A549 (cell line): ENCODE data around the gene CPSF4. TPM values are rescaled to one million over a fixed set of nuclear protein-coding genes. Genes with fewer than 3 reads are reported as not detected.
A peak's percentile ranks its signal among the peaks of the same experiment; 100 is the strongest.

Experiments
- ATAC-seq, 2 experiments: fragments of 200-7000 bp in 1 of 2; fragments of >200 bp in 1 of 2; cut with Nextera tagmentation in 1 of 2; cut with Tn5 transposase in 1 of 2; 3 replicates each; pipeline versions ENCODE4 v1.8.0 to v1.9.1; 2018 to 2020; ENCODE audit warnings: mild to moderate bottlenecking in 1 of 2, moderate library complexity in 1 of 2
- CTCF ChIA-PET: fragments of 300-600 bp; sonication (Branson Sonifier 250); formaldehyde crosslinking; extraction: SDS; loops from one replicate; lab custom pipeline; 2021; ENCODE audit warnings: antibody characterized with exemption, inconsistent platforms; lab: Yijun Ruan, JAX
- POLR2A ChIA-PET: fragments of 350-600 bp; formaldehyde crosslinking; extraction: SDS; loops from one replicate; lab custom pipeline; 2021; ENCODE audit warnings: antibody characterized with exemption, inconsistent platforms; lab: Yijun Ruan, JAX
- DNase-seq, 2 experiments: peaks; one replicate each; pipeline versions ENCODE4 v3.0.0 to v3.0.0-alpha.2; 2011 to 2016; ENCODE audit warnings: low read depth in 1 of 2, low spot score in 1 of 2
- FAIRE-seq: peaks from 2 replicates; lab custom pipeline; 2011; peaks lifted over from hg19 to GRCh38; lab: Jason Lieb, UNC
- H3K27ac ChIP-seq, 2 experiments: fragments of >200 bp; sonication (Bioruptor Twin); formaldehyde crosslinking; 3 replicates each; pipeline ENCODE4 v1.5.1; 2016 to 2017
- H3K4me1 ChIP-seq: fragments of >200 bp; sonication (Bioruptor Twin); formaldehyde crosslinking; 3 replicates; pipeline ENCODE4 v1.6.1; 2016
- H3K4me2 ChIP-seq: fragments of >200 bp; sonication (Bioruptor Twin); formaldehyde crosslinking; 3 replicates; pipeline ENCODE4 v1.6.1; 2016
- H3K4me3 ChIP-seq: fragments of >200 bp; sonication (Bioruptor Twin); formaldehyde crosslinking; 3 replicates; pipeline ENCODE4 v1.5.1; 2016
- H3K9me3 ChIP-seq: fragments of >200 bp; sonication (Bioruptor Twin); formaldehyde crosslinking; 3 replicates; pipeline ENCODE4 v1.6.1; 2016
- BHLHE40 ChIP-seq: IDR thresholded peaks from 2 replicates; pipeline ENCODE4 v1.6.1; 2012; ENCODE audit warnings: low read depth, low read length, inconsistent platforms
- CEBPB ChIP-seq, 2 experiments: fragments of >200 bp in 1 of 2; sonication (Bioruptor Twin) in 1 of 2; formaldehyde crosslinking in 1 of 2; IDR thresholded peaks; 2 replicates each; pipeline ENCODE4 v1.6.1; 2012 to 2016
- EHF ChIP-seq: fragments of 250-450 bp; sonication (Bioruptor Pico); IDR thresholded peaks from 2 replicates; pipeline ENCODE4 v1.5.0; 2020; ENCODE audit warnings: mild to moderate bottlenecking
- ESRRA ChIP-seq: fragments of 150-350 bp; IDR thresholded peaks from 2 replicates; pipeline ENCODE4 v1.6.1; 2014; ENCODE audit warnings: mild to moderate bottlenecking, low read length, borderline replicate concordance
- FOSB ChIP-seq: fragments of 250-450 bp; sonication (Bioruptor Pico); IDR thresholded peaks from 2 replicates; pipeline ENCODE4 v1.5.0; 2020; ENCODE audit warnings: mild to moderate bottlenecking, moderate library complexity
- HDAC2 ChIP-seq: fragments of 200-600 bp; sonication (generic); IDR thresholded peaks from 2 replicates; pipeline ENCODE4 v1.6.1; 2016
- HOXA7 ChIP-seq: fragments of 250-450 bp; sonication (Bioruptor Pico); IDR thresholded peaks from 2 replicates; pipeline ENCODE4 v1.5.0; 2020; ENCODE audit warnings: mild to moderate bottlenecking, moderate library complexity
- MAFK ChIP-seq: fragments of 450-650 bp; IDR thresholded peaks from 2 replicates; pipeline ENCODE4 v1.6.1; 2014; ENCODE audit not compliant: partially characterized antibody
- NFE2L2 ChIP-seq: fragments of 150-350 bp; conservative IDR thresholded peaks from 2 replicates; pipeline ENCODE4 v1.6.1; 2014; ENCODE audit warnings: low read length
- NR3C1 ChIP-seq: fragments of >200 bp; sonication (Bioruptor Twin); formaldehyde crosslinking; IDR thresholded peaks from 3 replicates; pipeline ENCODE4 v1.6.1; 2017
- POLR2AphosphoS2 ChIP-seq: conservative IDR thresholded peaks from 2 replicates; pipeline ENCODE4 v1.6.1; 2012; ENCODE audit warnings: low read length, improper control_type of control experiment, inconsistent platforms
- RAD21 ChIP-seq, 2 experiments: fragments of >200 bp in 1 of 2; sonication (Bioruptor Twin) in 1 of 2; formaldehyde crosslinking in 1 of 2; IDR thresholded peaks in 1 of 2; conservative IDR thresholded peaks in 1 of 2; 2 replicates in 1 of 2; 3 replicates in 1 of 2; pipeline ENCODE4 v1.6.1; 2012 to 2018; ENCODE audit warnings: inconsistent platforms in 1 of 2
- REST ChIP-seq: fragments of 200-600 bp; sonication (generic); IDR thresholded peaks from 2 replicates; pipeline ENCODE4 v1.6.1; 2016; ENCODE audit warnings: antibody characterized with exemption, mild to moderate bottlenecking, moderate library complexity
- SMC3 ChIP-seq: fragments of >200 bp; sonication (Bioruptor Twin); formaldehyde crosslinking; IDR thresholded peaks from 3 replicates; pipeline ENCODE4 v1.6.1; 2018; ENCODE audit warnings: inconsistent platforms
- TP53 ChIP-seq: fragments of 250-450 bp; sonication (Bioruptor Pico); IDR thresholded peaks from 2 replicates; pipeline ENCODE4 v1.5.0; 2021; ENCODE audit warnings: mild to moderate bottlenecking, moderate library complexity
- USF2 ChIP-seq: fragments of 450-650 bp; IDR thresholded peaks from 2 replicates; pipeline ENCODE4 v1.6.1; 2014; ENCODE audit warnings: antibody characterized with exemption
- WGBS: methylation state at CpG from one replicate; pipeline ENCODE4 v1.1.6; 2017; ENCODE audit errors: missing lambda C conversion rate; 5-methylcytosine and 5-hydroxymethylcytosine counted together
- polyA plus RNA-seq, 4 experiments: library from polyadenylated mRNA; depleted of rRNA in 3 of 4; stranded (reverse); fragments of >200 nt; fragmentation: RNase III in 1 of 4; extraction: RNeasy Plus Mini Kit Qiagen cat#74134 plus additional on column Dnase treatment in 1 of 4; gene quantifications; 2 replicates in 3 of 4; 3 replicates in 1 of 4; pipeline ENCODE4 v1.2.3, GENCODE V29; 2011 to 2017

Gene CPSF4
- polyA plus RNA-seq, 2 of the 4 experiments (the other 2 are of a cell fraction): 28.7 to 35.6 TPM

GRCh38 chr7:99437946-99438572 lies 684 bp upstream of the CPSF4 start:
- no peaks in the 10 kb centered on the region for H3K9me3 ChIP-seq
- DNase-seq (no peak), ATAC-seq (peak; percentile 25 to 42; a peak in 3 of 6 replicates), FAIRE-seq (no peak)
- H3K4me1 ChIP-seq: peaks cover 18% of the 10 kb centered on the region; the same call in 2 of the 3 replicates
- H3K4me2 ChIP-seq: peak overlapping the region; percentile 79
- WGBS: 3% methylated on average over 19 of the region's 20 CpGs
- POLR2A ChIA-PET: interaction anchor here (0.6 to 1.5 kb wide), 6 partner anchors 8 to 29 kb away, joined by 3 to 16 read pairs (median 4); partner anchors contain the start of genes BUD31 and PDAP1
- H3K27ac ChIP-seq: peak overlapping the region; percentile 93 to 99
- TF ChIP-seq TP53 (no peak), BHLHE40 (no peak), FOSB (CRISPR knock-in tag) (no peak), NFE2L2 (no peak), SMC3 (no peak)
- peak overlapping the region; percentile 86 for H3K4me3 ChIP-seq
- CTCF ChIA-PET: interaction anchor here (5.0 kb wide), 1 partner anchor 12 kb away, joined by 24 read pairs; no protein-coding TSS in a partner anchor

DNA sequence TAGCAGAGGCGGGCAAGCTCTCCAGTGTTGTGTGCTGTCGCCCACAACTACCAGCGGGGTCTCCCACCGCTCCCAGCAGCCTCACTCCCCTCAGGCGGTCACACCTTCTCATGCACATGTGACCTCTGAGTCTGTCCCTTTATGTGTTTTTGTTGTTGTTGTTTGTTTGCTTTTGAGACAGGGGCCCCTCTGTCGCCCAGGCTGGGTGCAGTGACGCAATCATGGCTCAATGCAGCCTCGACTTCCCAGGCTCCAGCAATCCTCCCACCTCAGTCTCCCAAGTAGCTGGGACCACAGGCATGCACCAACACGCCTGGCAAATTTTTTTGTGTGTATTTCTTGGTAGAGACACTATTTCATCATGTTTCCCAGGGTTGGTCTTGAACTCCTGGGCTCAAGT lies 1.5 kb downstream of the CPSF4 start:
- ChIA-PET POLR2A (no interaction called here), CTCF (interaction anchor here (1.6 to 5.0 kb wide), 2 partner anchors 9 to 12 kb away, joined by 3 to 24 read pairs; no protein-coding TSS in a partner anchor)
- WGBS: 82% methylated on average over 9 of the region's 9 CpGs
- H3K9me3 ChIP-seq: no peaks in the 10 kb centered on the region
- peak overlapping the region; percentile 86 for H3K4me3 ChIP-seq
- no peak for ATAC-seq
- TF ChIP-seq EHF (CRISPR knock-in tag): no peak
- TF ChIP-seq REST: no peak
- no peak for TF ChIP-seq POLR2AphosphoS2
- no peak for TF ChIP-seq NR3C1
- no peak for TF ChIP-seq ESRRA
- TF ChIP-seq CEBPB (IDR thresholded peaks at IDR 0.05): peak in 1 of 2 experiments; percentile 50; a peak in 2 of 4 replicates
- no peak for TF ChIP-seq MAFK
- no peak for TF ChIP-seq RAD21 (conservative IDR thresholded peaks at IDR 0.05 in 1 of 2, IDR thresholded peaks at IDR 0.05 in 1 of 2)
- TF ChIP-seq HOXA7: no peak
- peak overlapping the region; percentile 88 for H3K4me2 ChIP-seq
- peak overlapping the region in 1 of 2 experiments; percentile 99; a peak in 2 of 6 replicates for H3K27ac ChIP-seq
- no peak for DNase-seq
- H3K4me1 ChIP-seq: peaks cover 18% of the 10 kb centered on the region; the same call in 2 of the 3 replicates
- no peak for FAIRE-seq

GRCh38 chr7:99446096-99446495 lies 7.4 kb downstream of the CPSF4 start:
- TF ChIP-seq USF2 (peak; percentile 23; the same call in 1 of the 2 replicates), HDAC2 (no peak)
- Histone ChIP-seq H3K4me1 (no peaks in the 10 kb centered on the region), H3K27ac (no peak overlapping the region), H3K4me3 (no peak overlapping the region), H3K4me2 (no peak overlapping the region), H3K9me3 (no peaks in the 10 kb centered on the region)
- peak in 1 of 2 experiments; percentile 33; a peak in 2 of 6 replicates for ATAC-seq
- ChIA-PET POLR2A (no interaction called here), CTCF (interaction anchor here (0.6 to 6.9 kb wide), 3 partner anchors 15 to 171 kb away, joined by 3 to 92 read pairs (median 12); partner anchors contain the start of genes ATP5MF and ZSCAN25)
- no peak for FAIRE-seq
- no peak for DNase-seq
- WGBS: 85% methylated on average over 4 of the region's 4 CpGs
